Activated CD8-positive, alpha-beta memory T cell treated with anti-CD3 and anti-CD28 coated beads for 48 hours (primary cell): ENCODE results near the gene ARHGAP10.

ENCODE experiments used
- DNase-seq, 3 experiments: peaks; one replicate each; pipeline ENCODE4 v3.0.0-alpha.2; 2020; ENCODE audit warnings: low read depth in 2 of 3, low spot score in 2 of 3

ARHGAP10 gene

GRCh38 chr4:147732518-147733235 lies 789 bp downstream of the ARHGAP10 start:
- DNase-seq, result no peak

- DNase-seq, result no peak
Measured at GRCh38 chr4:147733716-147734344, 1.9 kb downstream of the ARHGAP10 start.

GRCh38 chr4:147734496-147734895 lies 2.6 kb downstream of the ARHGAP10 start:
- no peak for DNase-seq

GRCh38 chr4:147735413-147736301 lies 3.8 kb downstream of the ARHGAP10 start:
- DNase-seq, result no peak

- DNase-seq, result no peak
Measured at GRCh38 chr4:147736458-147736857, 4.6 kb downstream of the ARHGAP10 start.

GRCh38 chr4:147737623-147738022 lies 5.7 kb downstream of the ARHGAP10 start:
- no peak for DNase-seq

- DNase-seq, result no peak
Measured at GRCh38 chr4:147739239-147739823, 7.4 kb downstream of the ARHGAP10 start.

- DNase-seq, result no peak
Measured at GRCh38 chr4:147740176-147740575, 8.3 kb downstream of the ARHGAP10 start.

- no peak for DNase-seq
Measured at GRCh38 chr4:147741190-147741788, 9.4 kb downstream of the ARHGAP10 start.

- no peak for DNase-seq
Measured at GRCh38 chr4:147747787-147748454, 16.0 kb downstream of the ARHGAP10 start.

GRCh38 chr4:147749811-147750321 lies 18.0 kb downstream of the ARHGAP10 start:
- no peak for DNase-seq

- no peak for DNase-seq
Measured at GRCh38 chr4:147753047-147753446, 21.2 kb downstream of the ARHGAP10 start.

- DNase-seq, result no peak
Measured at GRCh38 chr4:147754037-147754445, 22.2 kb downstream of the ARHGAP10 start.

GRCh38 chr4:147755561-147756295 lies 23.8 kb downstream of the ARHGAP10 start:
- DNase-seq, result no peak

GRCh38 chr4:147756417-147756816 lies 24.5 kb downstream of the ARHGAP10 start:
- no peak for DNase-seq

- DNase-seq, result no peak
Measured at GRCh38 chr4:147760176-147760575, 28.3 kb downstream of the ARHGAP10 start.

- no peak for DNase-seq
Measured at GRCh38 chr4:147760695-147761094, 28.8 kb downstream of the ARHGAP10 start.

GRCh38 chr4:147761218-147761883 lies 29.5 kb downstream of the ARHGAP10 start:
- DNase-seq, result no peak

GRCh38 chr4:147764337-147764736 lies 32.4 kb downstream of the ARHGAP10 start:
- no peak for DNase-seq
